IMR-90 (cell line): ENCODE data around the gene SDHA.

Experiments used
- CHD1 ChIP-seq: IDR thresholded peaks from 2 replicates; pipeline ENCODE4 v1.6.1; 2012; ENCODE audit warnings: low read depth, low read length, improper control_type of control experiment
- FOS ChIP-seq: fragments of 150-350 bp; IDR thresholded peaks from 2 replicates; pipeline ENCODE4 v1.6.1; 2016; ENCODE audit warnings: low read depth, low read length
- MAFK ChIP-seq: IDR thresholded peaks from 2 replicates; pipeline ENCODE4 v1.6.1; 2012; ENCODE audit warnings: low read depth, low read length, improper control_type of control experiment
- NFE2L2 ChIP-seq: fragments of 150-350 bp; IDR thresholded peaks from 2 replicates; pipeline ENCODE4 v1.6.1; 2016; ENCODE audit warnings: low read depth, mild to moderate bottlenecking, low read length
- POLR2A ChIP-seq: IDR thresholded peaks from 2 replicates; pipeline ENCODE4 v1.6.1; 2012; ENCODE audit warnings: mild to moderate bottlenecking, low read depth, low read length
- RAD21 ChIP-seq: IDR thresholded peaks from 2 replicates; pipeline ENCODE4 v1.6.1; 2012; ENCODE audit warnings: low read length, improper control_type of control experiment
- TF ChIP-seq, protein P1 (sequence below): conservative IDR thresholded peaks from 2 replicates; pipeline ENCODE4 v1.5.1; 2012; ENCODE audit warnings: mild to moderate bottlenecking, low read depth, low read length, improper control_type of control experiment

DNA sequence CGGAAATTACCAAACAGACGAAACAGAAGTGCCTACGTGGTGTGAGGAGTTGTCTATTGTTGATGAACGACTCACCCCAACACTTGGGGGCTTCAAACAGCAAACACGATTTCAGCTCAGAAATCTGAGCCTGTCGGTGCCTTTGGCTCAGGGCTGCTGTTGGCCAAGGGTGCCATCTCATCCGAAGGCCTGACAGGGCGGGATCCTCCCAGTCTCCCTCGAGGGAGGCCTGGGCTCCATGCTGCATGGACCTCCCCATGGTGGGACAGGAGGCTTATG, 25.5 kb upstream of the SDHA start:
- TF ChIP-seq, protein P1, sequence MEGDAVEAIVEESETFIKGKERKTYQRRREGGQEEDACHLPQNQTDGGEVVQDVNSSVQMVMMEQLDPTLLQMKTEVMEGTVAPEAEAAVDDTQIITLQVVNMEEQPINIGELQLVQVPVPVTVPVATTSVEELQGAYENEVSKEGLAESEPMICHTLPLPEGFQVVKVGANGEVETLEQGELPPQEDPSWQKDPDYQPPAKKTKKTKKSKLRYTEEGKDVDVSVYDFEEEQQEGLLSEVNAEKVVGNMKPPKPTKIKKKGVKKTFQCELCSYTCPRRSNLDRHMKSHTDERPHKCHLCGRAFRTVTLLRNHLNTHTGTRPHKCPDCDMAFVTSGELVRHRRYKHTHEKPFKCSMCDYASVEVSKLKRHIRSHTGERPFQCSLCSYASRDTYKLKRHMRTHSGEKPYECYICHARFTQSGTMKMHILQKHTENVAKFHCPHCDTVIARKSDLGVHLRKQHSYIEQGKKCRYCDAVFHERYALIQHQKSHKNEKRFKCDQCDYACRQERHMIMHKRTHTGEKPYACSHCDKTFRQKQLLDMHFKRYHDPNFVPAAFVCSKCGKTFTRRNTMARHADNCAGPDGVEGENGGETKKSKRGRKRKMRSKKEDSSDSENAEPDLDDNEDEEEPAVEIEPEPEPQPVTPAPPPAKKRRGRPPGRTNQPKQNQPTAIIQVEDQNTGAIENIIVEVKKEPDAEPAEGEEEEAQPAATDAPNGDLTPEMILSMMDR = no peak
- no peak for TF ChIP-seq RAD21
- TF ChIP-seq POLR2A = no peak
- TF ChIP-seq MAFK = no peak
- no peak for TF ChIP-seq CHD1
- no peak for TF ChIP-seq NFE2L2
- TF ChIP-seq FOS = no peak
